Suprapubic skin (tissue), 4 donors: ENCODE results near the gene PRR20G. TPM values are rescaled to one million over a fixed set of nuclear protein-coding genes. Genes with fewer than 3 reads are reported as not detected.

Experiments used
- DNase-seq, 2 donors: peaks; one replicate each; pipeline ENCODE4 v3.0.0-alpha.2; 2019; ENCODE audit warnings: low spot score in 2 of 2
- H3K27ac ChIP-seq: fragments of 200-600 bp; sonication (generic); one replicate; pipeline ENCODE4 v1.5.1; 2019
- H3K27me3 ChIP-seq: fragments of 200-600 bp; sonication (generic); one replicate; pipeline ENCODE4 v1.5.1; 2019
- H3K36me3 ChIP-seq: fragments of 200-600 bp; sonication (generic); one replicate; pipeline ENCODE4 v1.5.1; 2019
- H3K4me1 ChIP-seq: fragments of 200-600 bp; sonication (generic); one replicate; pipeline ENCODE4 v1.5.1; 2019
- H3K4me3 ChIP-seq: fragments of 200-600 bp; sonication (generic); one replicate; pipeline ENCODE4 v1.5.1; 2019; ENCODE audit warnings: mild to moderate bottlenecking
- H3K9me3 ChIP-seq: fragments of 200-600 bp; sonication (generic); one replicate; pipeline ENCODE4 v1.5.1; 2019
- CTCF ChIP-seq, 2 donors: fragments of 200-600 bp in 1 of 2; fragments of 450-650 bp in 1 of 2; sonication (generic) in 1 of 2; IDR thresholded peaks; one replicate each; pipeline ENCODE4 v1.5.1; 2016 to 2019; ENCODE audit warnings: antibody characterized with exemption in 2 of 2, mild to moderate bottlenecking in 1 of 2, moderate library complexity in 1 of 2
- EP300 ChIP-seq: sonication (generic); formaldehyde crosslinking; IDR thresholded peaks from one replicate; pipeline ENCODE4 v1.6.1; 2017; ENCODE audit warnings: antibody characterized with exemption
- POLR2A ChIP-seq, 2 donors: fragments of 450-650 bp; IDR thresholded peaks; one replicate each; pipeline ENCODE4 v1.6.1; 2017; ENCODE audit warnings: antibody characterized with exemption in 2 of 2, mild to moderate bottlenecking in 2 of 2, moderate library complexity in 2 of 2
- POLR2AphosphoS5 ChIP-seq, 3 donors: sonication (generic); formaldehyde crosslinking; IDR thresholded peaks; one replicate each; pipeline ENCODE4 v1.6.1; 2017; ENCODE audit warnings: antibody characterized with exemption in 3 of 3
- WGBS: methylation state at CpG from one replicate; pipeline ENCODE4 v1.1.5; 2018; 5-methylcytosine and 5-hydroxymethylcytosine counted together
- total RNA-seq, 4 donors: library from RNA; depleted of rRNA; stranded (reverse); fragments of >200 nt; gene quantifications; one replicate each; pipeline ENCODE4 v1.1.0, GENCODE V29; 2016

PRR20G gene
- total RNA-seq, 4 donors from 2014 or later = not detected

- DNase-seq = no peak
- no peak overlapping the region for H3K27ac ChIP-seq
- H3K4me3 ChIP-seq = no peak overlapping the region
- TF ChIP-seq EP300 (no peak), CTCF (IDR thresholded peaks at IDR 0.05) (no peak)
- peaks cover 4% of the 10 kb centered on the region for H3K9me3 ChIP-seq
- H3K36me3 ChIP-seq = no peaks in the 10 kb centered on the region
- 46% methylated on average over 8 of the region's 9 CpGs for WGBS
- H3K4me1 ChIP-seq = no peaks in the 10 kb centered on the region
- H3K27me3 ChIP-seq = peaks cover 3% of the 10 kb centered on the region
Observed at GRCh38 chr3:127263586-127264231, 24.1 kb downstream of the PRR20G start.

DNA sequence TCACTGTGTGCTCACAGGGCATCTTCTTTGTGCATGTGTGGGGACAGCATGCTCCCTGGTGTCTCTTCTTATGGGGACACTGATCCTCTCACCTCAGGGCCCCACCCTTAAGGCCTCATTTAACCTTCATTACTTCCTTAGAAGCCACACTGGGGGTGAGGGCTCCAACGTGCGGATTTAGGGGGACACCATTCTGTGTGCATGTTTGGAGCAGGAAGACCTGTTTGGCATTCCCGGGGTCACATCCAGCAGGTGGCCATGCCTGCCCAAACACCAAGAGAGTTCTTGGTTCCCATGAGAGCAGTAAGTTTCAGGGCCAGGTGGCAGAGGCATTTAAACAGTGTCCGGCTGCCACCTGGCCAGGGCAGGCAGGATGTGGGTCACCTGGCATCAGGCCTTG, 24.8 kb downstream of the PRR20G start:
- Histone ChIP-seq H3K27me3 (peaks cover 3% of the 10 kb centered on the region), H3K4me3 (no peak overlapping the region), H3K36me3 (no peaks in the 10 kb centered on the region), H3K27ac (no peak overlapping the region), H3K9me3 (no peaks in the 10 kb centered on the region), H3K4me1 (no peaks in the 10 kb centered on the region)
- DNase-seq = no peak
- TF ChIP-seq POLR2AphosphoS5 (IDR thresholded peaks at IDR 0.05) (no peak), CTCF (IDR thresholded peaks at IDR 0.05) (no peak), POLR2A (IDR thresholded peaks at IDR 0.05) (no peak), EP300 (no peak)
- WGBS = 88% methylated on average over 4 of the region's 4 CpGs

DNA sequence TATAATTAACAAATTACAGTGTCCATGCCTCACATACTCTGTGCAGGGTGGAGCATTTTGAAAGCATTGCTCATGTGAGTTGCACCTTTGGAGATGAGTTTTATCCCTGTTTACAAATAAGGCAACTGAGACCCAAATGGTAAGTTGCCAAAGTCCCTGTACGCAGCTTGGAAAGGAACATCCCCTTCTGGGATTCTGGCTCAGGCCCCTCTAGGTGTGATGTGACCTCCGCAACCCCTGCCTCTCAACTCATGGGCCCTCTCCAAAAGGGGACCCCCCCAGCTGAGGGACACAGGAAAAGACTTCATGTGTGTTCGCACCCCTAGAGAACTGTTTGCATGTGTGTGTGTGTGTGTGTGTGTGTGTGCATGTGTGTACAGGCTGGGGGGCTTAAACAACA, 25.3 kb downstream of the PRR20G start:
- Histone ChIP-seq H3K27me3 (peaks cover 3% of the 10 kb centered on the region), H3K9me3 (no peaks in the 10 kb centered on the region), H3K36me3 (no peaks in the 10 kb centered on the region), H3K4me1 (no peaks in the 10 kb centered on the region), H3K27ac (no peak overlapping the region), H3K4me3 (no peak overlapping the region)
- no peak for TF ChIP-seq POLR2A (IDR thresholded peaks at IDR 0.05)
- no peak for TF ChIP-seq CTCF (IDR thresholded peaks at IDR 0.05)
- no peak for TF ChIP-seq EP300
- TF ChIP-seq POLR2AphosphoS5 (IDR thresholded peaks at IDR 0.05) = no peak
- DNase-seq = no peak
- WGBS = 92% methylated on average over 3 of the region's 3 CpGs

DNA sequence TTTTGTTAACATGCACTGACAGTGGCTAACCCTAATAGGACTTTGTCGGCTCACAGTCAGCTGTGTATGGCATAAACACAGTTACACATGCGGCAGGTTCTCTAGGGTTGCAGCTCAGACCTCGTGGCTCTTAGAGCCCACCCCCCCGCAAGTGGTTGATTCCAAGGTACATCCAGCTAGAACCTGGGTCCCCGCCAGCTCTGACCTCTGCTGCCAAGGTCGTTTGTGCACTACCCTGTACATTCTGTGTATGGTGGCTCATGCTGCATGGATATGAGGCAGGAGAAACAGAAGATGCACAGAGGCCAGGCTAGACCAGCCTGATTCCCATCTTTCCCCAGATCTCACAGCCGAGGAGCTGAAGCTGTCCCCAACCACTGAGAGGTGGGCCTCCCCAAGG, 25.9 kb downstream of the PRR20G start:
- Histone ChIP-seq H3K4me3 (no peak overlapping the region), H3K4me1 (no peaks in the 10 kb centered on the region), H3K27ac (no peak overlapping the region), H3K9me3 (no peaks in the 10 kb centered on the region), H3K27me3 (peaks cover 3% of the 10 kb centered on the region), H3K36me3 (no peaks in the 10 kb centered on the region)
- no peak for DNase-seq
- WGBS = 82% methylated on average over 7 of the region's 7 CpGs
- TF ChIP-seq CTCF (IDR thresholded peaks at IDR 0.05) (no peak), POLR2A (IDR thresholded peaks at IDR 0.05) (no peak), POLR2AphosphoS5 (IDR thresholded peaks at IDR 0.05) (no peak), EP300 (no peak)

- no peak for TF ChIP-seq EP300
- H3K4me1 ChIP-seq = no peaks in the 10 kb centered on the region
- H3K27ac ChIP-seq = no peak overlapping the region
- peaks cover 3% of the 10 kb centered on the region for H3K27me3 ChIP-seq
- H3K36me3 ChIP-seq = no peaks in the 10 kb centered on the region
- 66% methylated on average over 6 of the region's 6 CpGs for WGBS
- no peak overlapping the region for H3K4me3 ChIP-seq
- H3K9me3 ChIP-seq = no peaks in the 10 kb centered on the region
- no peak for DNase-seq
Observed at GRCh38 chr3:127260826-127261555, 26.9 kb downstream of the PRR20G start.
